K562 (cell line): Measurements from ENCODE around the gene SEPHS1. TPM values are rescaled to one million over a fixed set of nuclear protein-coding genes. Genes with fewer than 3 reads are reported as not detected.

Experiments used
- ATAC-seq: fragments of 200-7000 bp; cut with Tn5 transposase; 3 replicates; pipeline ENCODE4 v1.9.1; 2020; ENCODE audit warnings: moderate library complexity
- BruUV-seq: library from RNA; stranded (reverse); fragments of 400-500 nt; replicated peaks from 2 replicates; lab custom pipeline; 2021; lab: Mats Ljungman, UMichigan
- CTCF ChIA-PET: fragments of 300-600 bp; formaldehyde crosslinking; extraction: SDS; loops from one replicate; lab custom pipeline; 2021; ENCODE audit warnings: low intra/inter-chr PET ratio; lab: Yijun Ruan, JAX
- POLR2A ChIA-PET: fragments of 300-600, 350-650 bp; sonication (Branson Sonifier 250); formaldehyde crosslinking; extraction: SDS; loops from one replicate; lab custom pipeline; 2021; ENCODE audit warnings: antibody characterized with exemption, inconsistent platforms; lab: Yijun Ruan, JAX
- DNase-seq, 4 experiments: peaks; one replicate each; pipeline versions ENCODE4 v3.0.0 to v3.0.0-alpha.2; 2011 to 2018; ENCODE audit warnings: low spot score in 3 of 4, mixed read lengths in 3 of 4; ENCODE audit errors: extremely low read depth in 1 of 4
- FAIRE-seq: peaks from 2 replicates; lab custom pipeline; 2011; peaks lifted over from hg19 to GRCh38; lab: Jason Lieb, UNC
- H2AFZ ChIP-seq: 2 replicates; pipeline ENCODE4 v1.6.0; 2011; ENCODE audit warnings: low read depth, low read length, control low read depth, inconsistent platforms
- H3K27ac ChIP-seq: fragments of 200-600 bp; 3 replicates; pipeline ENCODE4 v1.8.0; 2011; ENCODE audit warnings: low read depth, mild to moderate bottlenecking, control low read depth, inconsistent platforms, low read length, moderate library complexity, mixed read lengths; ENCODE audit errors: extremely low read depth
- H3K27me3 ChIP-seq, 2 experiments: fragments of 300-600 bp in 1 of 2; 2 replicates in 1 of 2; 3 replicates in 1 of 2; pipeline versions ENCODE4 v1.6.0 to v1.8.0; 2011; ENCODE audit warnings: inconsistent platforms in 2 of 2, low read length in 2 of 2, mild to moderate bottlenecking in 1 of 2, mixed read lengths in 1 of 2, moderate library complexity in 1 of 2; ENCODE audit not compliant: control insufficient read depth in 2 of 2, insufficient read depth in 2 of 2
- H3K36me3 ChIP-seq: fragments of 300-600 bp; 3 replicates; pipeline ENCODE4 v1.8.0; 2011; ENCODE audit warnings: mild to moderate bottlenecking, low read length, inconsistent platforms; ENCODE audit not compliant: control insufficient read depth, insufficient read depth
- H3K4me1 ChIP-seq, 2 experiments: fragments of 200-600 bp in 1 of 2; replicated peaks in 1 of 2; 2 replicates in 1 of 2; 3 replicates in 1 of 2; pipeline versions ENCODE4 v1.5.1 to v1.8.0; 2011; ENCODE audit warnings: inconsistent platforms in 2 of 2, low read length in 2 of 2, mild to moderate bottlenecking in 1 of 2, mixed read lengths in 1 of 2, moderate library complexity in 1 of 2; ENCODE audit not compliant: control insufficient read depth in 2 of 2, insufficient read depth in 2 of 2
- H3K4me2 ChIP-seq: 2 replicates; pipeline ENCODE4 v1.6.1; 2011; ENCODE audit warnings: low read length, control low read depth, inconsistent platforms, mixed read lengths; ENCODE audit not compliant: insufficient read depth
- H3K4me3 ChIP-seq: fragments of 200-600 bp; sonication (generic), shearing (Covaris generic); 2 replicates; pipeline ENCODE4 v1.5.1; 2016; ENCODE audit warnings: control low read depth, inconsistent platforms
- H3K79me2 ChIP-seq: fragments of 200-600 bp; 3 replicates; pipeline ENCODE4 v1.8.0; 2011; ENCODE audit warnings: low read length, inconsistent platforms; ENCODE audit not compliant: control insufficient read depth, insufficient read depth
- H3K9ac ChIP-seq, 2 experiments: 2 replicates each; pipeline versions ENCODE4 v1.6.0 to v1.6.1; 2011; ENCODE audit warnings: low read depth in 2 of 2, low read length in 2 of 2, control low read depth in 1 of 2, inconsistent platforms in 1 of 2, mild to moderate bottlenecking in 1 of 2, mixed read lengths in 1 of 2; ENCODE audit not compliant: insufficient read depth in 1 of 2
- H3K9me1 ChIP-seq: one replicate; pipeline ENCODE4 v1.6.0; 2011; ENCODE audit warnings: inconsistent platforms, mild to moderate bottlenecking, low read length, moderate library complexity; ENCODE audit not compliant: control insufficient read depth, insufficient read depth
- H3K9me3 ChIP-seq: replicated peaks from 2 replicates; pipeline ENCODE4 v1.5.1; 2011; ENCODE audit warnings: low read depth, low read length, inconsistent platforms; ENCODE audit not compliant: control insufficient read depth, insufficient read depth
- H4K20me1 ChIP-seq: replicated peaks from 2 replicates; pipeline ENCODE4 v1.6.1; 2011; ENCODE audit warnings: low read length, inconsistent platforms, mixed read lengths; ENCODE audit not compliant: control insufficient read depth, insufficient read depth
- BCOR ChIP-seq: fragments of 450-650 bp; IDR thresholded peaks from 2 replicates; pipeline ENCODE4 v1.6.1; 2016
- CREB1 ChIP-seq, 2 experiments: sonication (generic) in 1 of 2; formaldehyde crosslinking in 1 of 2; IDR thresholded peaks; 2 replicates each; pipeline versions ENCODE4 v1.6.1 to v1.8.0; 2012 to 2022; ENCODE audit warnings: inconsistent platforms in 1 of 2, mild to moderate bottlenecking in 1 of 2, missing genetic modification reagents in 1 of 2, moderate library complexity in 1 of 2
- HCFC1 ChIP-seq: IDR thresholded peaks from 2 replicates; pipeline ENCODE4 v1.6.1; 2012; ENCODE audit warnings: low read depth, low read length, improper control_type of control experiment
- HDAC2 ChIP-seq: fragments of 450-650 bp; IDR thresholded peaks from 2 replicates; pipeline ENCODE4 v1.6.1; 2016; ENCODE audit warnings: mild to moderate bottlenecking
- KDM1A ChIP-seq, 2 experiments: fragments of 450-650 bp; IDR thresholded peaks; 2 replicates each; pipeline ENCODE4 v1.6.1; 2016; ENCODE audit warnings: mild to moderate bottlenecking in 2 of 2
- KLF1 ChIP-seq: fragments of 450-650 bp; IDR thresholded peaks from 2 replicates; pipeline ENCODE4 v1.6.1; 2016; ENCODE audit warnings: missing genetic modification characterization, missing compliant biosample characterization
- RBM25 ChIP-seq: fragments of 200-400 bp; formaldehyde crosslinking; IDR thresholded peaks from 2 replicates; pipeline ENCODE4 v1.6.1; 2018; ENCODE audit warnings: low read length, low read depth, moderate library complexity; ENCODE audit not compliant: severe bottlenecking
- ZNF146 ChIP-seq: IDR thresholded peaks from one replicate; pipeline ENCODE4 v1.6.1; 2018; ENCODE audit warnings: missing compliant biosample characterization; ENCODE audit not compliant: unreplicated experiment
- WGBS: fragments of 100-300 bp; shearing (Covaris generic); methylation state at CpG from one replicate; pipeline ENCODE4 v1.1.6; 2016; ENCODE audit warnings: low coverage, mixed read lengths; ENCODE audit not compliant: insufficient coverage; ENCODE audit errors: missing lambda C conversion rate; 5-methylcytosine and 5-hydroxymethylcytosine counted together
- in situ Hi-C: fragments of 300-500 bp; cut with MboI; formaldehyde crosslinking; loops from 4 replicates; pipeline ENCODE4 v1.15.0; 2018; ENCODE audit warnings: inconsistent platforms, mixed read lengths
- intact Hi-C: fragments of 100-400 bp; cut with micrococcal nuclease; formaldehyde crosslinking; loops from 2 replicates; pipeline ENCODE4 v1.14.2; 2022
- polyA plus RNA-seq, 8 experiments: library from polyadenylated mRNA; depleted of rRNA in 4 of 8; stranded (reverse) in 5 of 8; unstranded in 3 of 8; fragments of >200 nt; fragmentation: Nextera tagmentation in 2 of 8; fragmentation: Illumina TruSeq in 1 of 8; extraction: Ambion mirVana in 2 of 8; extraction: Trizol in 1 of 8; gene quantifications; 2 replicates each; pipeline versions ENCODE4 v1.2.1 to v1.2.3, GENCODE V29; 2011 to 2014; ENCODE audit warnings: inconsistent platforms in 1 of 8, missing spikeins in 1 of 8
- total RNA-seq, 7 experiments: library from RNA; depleted of rRNA in 6 of 7; stranded (reverse); fragments of >200 nt in 6 of 7; fragmentation: Illumina TruSeq in 2 of 7; extraction: Trizol in 2 of 7; gene quantifications; 2 replicates each; pipeline versions ENCODE4 v1.2.1 to v1.2.3, GENCODE V29; 2011 to 2021; ENCODE audit warnings: low replicate concordance in 1 of 7

Gene SEPHS1
- total and polyA plus RNA-seq, 9 of the 15 experiments (the other 6 are each of a cell fraction or from before 2014, with no cell fraction given): 14.7 to 82.8 (median 41.8) TPM

GRCh38 chr10:13372524-13372923 is 24.4 kb upstream of the SEPHS1 start:
- H3K9ac ChIP-seq: no peak overlapping the region
- no TSS peak for BruUV-seq
- in situ Hi-C loops: loop anchor here (5.0 to 10.0 kb wide), 2 partner anchors 75 to 142 kb away; no protein-coding TSS in a partner anchor

More at GRCh38 chr10:13372524-13372923, 24.4 kb upstream of the SEPHS1 start:
- TF ChIP-seq KDM1A (IDR thresholded peaks at IDR 0.05) (peak in 1 of 2 experiments; percentile 24; a peak in 1 of 4 replicates), KLF1 (tag) (no peak), CREB1 (IDR thresholded peaks at IDR 0.05) (no peak), CREB1 (CRISPR knock-in tag; IDR thresholded peaks at IDR 0.05) (no peak), BCOR (peak; percentile 67; the same call in 1 of the 2 replicates), HDAC2 (0 out of 2 replicates have a peak, but pooled peaks have one; percentile 19), RBM25 (peak; percentile 40), ZNF146 (peak; percentile 97), HCFC1 (no peak)
- Histone ChIP-seq H3K4me1 (peaks cover 0 to 4% of the 10 kb centered on the region in 2 experiments; a peak in 2 of 5 replicates), H2AFZ (no peak overlapping the region), H3K4me3 (no peak overlapping the region), H3K27me3 (no peaks in the 10 kb centered on the region), H4K20me1 (no peaks in the 10 kb centered on the region), H3K36me3 (no peaks in the 10 kb centered on the region), H3K79me2 (no peaks in the 10 kb centered on the region), H3K27ac (no peak overlapping the region), H3K9me1 (peaks cover 3% of the 10 kb centered on the region), H3K9me3 (no peaks in the 10 kb centered on the region), H3K4me2 (no peak overlapping the region)
- ChIA-PET POLR2A (interaction anchor here (0.6 to 2.5 kb wide), 5 partner anchors 8 to 155 kb away, joined by 3 to 9 read pairs (median 3); no protein-coding TSS in a partner anchor), CTCF (interaction anchor here (0.7 to 3.5 kb wide), 7 partner anchors 68 to 405 kb away, joined by 4 to 27 read pairs (median 7); partner anchors contain the start of gene PRPF18)
- DNase-seq (no peak), ATAC-seq (no peak), FAIRE-seq (no peak)
- 23% methylated on average over 5 of the region's 5 CpGs for WGBS
- intact Hi-C loops: loop anchor here (1.0 to 5.0 kb wide), 5 partner anchors 68 to 405 kb away; no protein-coding TSS in a partner anchor
